GM18858 (cell line): Measurements from ENCODE around the gene ZSCAN4.

Source experiments
- ATAC-seq: cut with Tn5 transposase; IDR thresholded peaks from one replicate; pipeline ENCODE4 v1.9.1; 2021; ENCODE audit not compliant: unreplicated experiment

The ZSCAN4 gene

GRCh38 chr19:57668635-57669034 lies at the start of gene ZSCAN4:
Gene ZSCAN4, plus strand, starts transcription at chr19:57668935. Its CDS starts 7,211 bp downstream, at chr19:57676146.
- no peak for ATAC-seq

DNA sequence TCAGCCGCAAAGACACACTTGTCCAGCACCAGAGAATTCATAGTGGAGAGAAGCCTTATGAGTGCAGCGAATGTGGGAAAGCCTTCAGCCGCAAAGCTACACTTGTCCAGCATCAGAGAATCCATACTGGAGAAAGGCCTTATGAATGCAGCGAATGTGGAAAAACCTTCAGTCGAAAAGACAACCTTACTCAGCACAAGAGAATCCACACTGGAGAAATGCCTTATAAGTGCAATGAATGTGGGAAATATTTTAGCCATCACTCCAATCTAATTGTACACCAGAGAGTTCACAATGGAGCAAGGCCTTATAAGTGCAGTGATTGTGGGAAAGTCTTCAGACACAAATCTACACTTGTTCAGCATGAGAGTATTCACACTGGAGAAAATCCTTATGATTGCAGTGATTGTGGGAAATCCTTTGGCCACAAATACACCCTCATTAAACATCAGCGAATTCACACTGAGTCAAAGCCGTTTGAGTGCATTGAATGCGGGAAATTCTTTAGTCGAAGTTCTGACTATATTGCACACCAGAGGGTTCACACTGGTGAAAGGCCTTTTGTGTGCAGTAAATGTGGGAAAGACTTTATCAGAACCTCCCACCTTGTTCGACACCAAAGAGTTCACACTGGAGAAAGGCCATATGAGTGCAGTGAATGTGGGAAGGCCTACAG lies 47.9 kb upstream of the ZSCAN4 start:
- no peak for ATAC-seq

DNA sequence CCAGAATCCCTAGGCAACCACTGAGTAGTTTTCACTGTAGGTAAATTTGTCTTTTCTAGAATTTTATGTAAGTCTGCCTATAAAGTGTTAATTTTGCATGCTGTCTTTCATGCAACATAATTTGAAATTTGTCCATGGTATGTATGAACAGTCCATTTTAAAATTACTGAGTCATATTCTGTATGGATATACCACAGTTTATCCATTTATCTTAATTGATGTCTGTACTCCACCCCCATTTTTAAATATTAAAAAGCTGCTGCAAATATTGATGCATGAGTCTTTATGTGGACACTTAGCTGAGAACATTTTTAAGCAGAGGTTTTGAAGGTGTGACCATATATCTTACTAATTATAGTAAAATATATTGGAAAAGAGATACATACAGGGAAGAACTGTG lies 45.6 kb upstream of the ZSCAN4 start:
- ATAC-seq: no peak

DNA sequence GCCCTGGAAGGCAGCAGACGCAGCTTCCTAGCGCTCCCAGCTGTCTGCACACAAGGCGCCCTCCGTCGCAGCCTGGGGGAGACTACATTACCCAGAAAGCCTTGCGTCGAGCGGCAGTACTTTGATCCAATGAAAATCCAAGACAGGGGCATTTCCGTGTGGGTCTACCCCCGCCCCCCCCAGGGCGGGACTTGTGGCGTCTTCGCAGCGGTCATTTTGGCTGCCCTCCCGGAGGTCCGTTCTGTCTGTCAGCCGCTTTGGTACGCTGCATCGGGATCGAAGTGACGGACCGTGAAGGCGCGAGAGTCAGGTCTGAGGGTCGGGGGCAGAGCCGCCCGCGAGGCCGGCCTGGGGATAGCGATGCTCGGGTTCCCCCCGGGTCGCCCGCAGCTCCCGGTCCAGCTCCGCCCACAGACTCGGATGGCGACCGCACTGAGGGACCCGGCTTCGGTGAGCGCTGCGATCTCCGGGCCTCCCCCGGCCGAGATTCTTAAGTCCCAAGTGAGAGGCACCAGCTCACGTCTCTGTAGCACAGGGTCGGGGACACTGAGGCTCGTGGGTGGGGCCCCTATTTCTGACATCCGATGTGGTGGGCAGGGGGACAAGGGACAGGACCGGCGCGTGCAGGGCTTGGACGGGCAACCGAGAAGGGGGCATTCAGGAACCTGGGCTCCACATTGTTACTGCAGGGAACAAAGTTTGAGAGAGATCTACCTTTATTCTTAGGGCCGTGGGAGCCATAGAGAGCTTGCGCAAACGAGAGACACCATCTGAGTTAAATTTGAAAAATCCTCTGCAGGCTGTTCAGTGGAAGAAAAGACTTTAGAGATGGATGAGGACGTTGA lies 35.5 kb upstream of the ZSCAN4 start, which contains the start of gene ZNF211:
ZNF211 (plus strand) TSS at position 182 of the 845 bp plus-strand sequence; CDS start at position 361, 179 bp downstream.
- peak; percentile 86 for ATAC-seq

DNA sequence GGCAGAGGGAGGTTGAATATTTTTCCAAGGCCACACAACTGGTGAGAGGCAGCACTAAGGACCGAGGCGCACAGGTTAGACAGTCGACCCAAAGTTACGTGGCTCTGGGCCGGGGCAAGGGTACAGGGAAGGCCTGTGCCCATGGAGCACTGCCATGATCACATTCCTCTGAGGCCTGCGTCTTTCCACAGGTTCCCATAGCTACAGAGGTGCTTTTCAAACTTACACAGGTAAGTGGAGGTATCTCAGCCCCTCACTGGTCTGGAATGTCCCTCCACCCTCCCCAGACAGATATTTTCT lies 35.0 kb upstream of the ZSCAN4 start:
- ATAC-seq: no peak

DNA sequence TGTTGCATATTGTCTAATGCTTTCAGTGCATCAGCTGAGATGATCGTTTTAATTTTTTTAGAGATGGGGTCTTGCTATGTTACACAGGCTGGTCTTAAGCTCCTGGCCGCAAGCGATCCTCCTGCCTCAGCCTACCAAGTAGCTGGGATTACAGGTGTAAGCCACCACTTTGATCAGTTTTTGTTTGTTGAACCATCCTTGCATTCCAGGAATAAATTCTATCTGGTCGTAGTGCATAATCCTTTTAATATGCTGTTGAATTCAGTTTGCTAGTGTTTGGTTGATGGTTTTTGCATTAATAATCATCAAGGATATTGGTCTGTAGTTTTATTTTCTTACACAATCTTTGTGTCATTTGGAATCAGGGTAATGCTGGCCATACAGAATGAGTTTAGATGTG lies 31.4 kb upstream of the ZSCAN4 start:
- no peak for ATAC-seq

DNA sequence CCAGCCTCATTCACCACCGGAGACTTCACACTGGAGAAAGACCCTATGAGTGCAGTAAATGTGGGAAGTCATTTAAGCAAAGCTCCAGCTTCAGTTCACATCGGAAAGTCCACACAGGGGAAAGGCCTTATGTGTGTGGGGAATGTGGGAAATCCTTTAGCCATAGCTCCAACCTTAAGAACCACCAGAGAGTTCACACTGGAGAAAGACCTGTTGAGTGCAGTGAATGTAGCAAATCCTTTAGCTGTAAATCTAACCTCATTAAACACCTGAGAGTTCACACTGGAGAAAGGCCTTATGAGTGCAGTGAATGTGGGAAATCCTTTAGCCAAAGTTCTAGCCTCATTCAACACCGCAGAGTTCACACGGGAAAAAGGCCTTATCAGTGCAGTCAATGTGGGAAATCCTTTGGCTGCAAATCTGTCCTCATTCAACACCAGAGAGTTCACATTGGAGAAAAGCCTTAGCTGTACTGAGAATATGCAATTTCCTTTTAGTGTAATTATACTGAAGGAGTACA lies 27.0 kb upstream of the ZSCAN4 start:
- ATAC-seq: no peak

DNA sequence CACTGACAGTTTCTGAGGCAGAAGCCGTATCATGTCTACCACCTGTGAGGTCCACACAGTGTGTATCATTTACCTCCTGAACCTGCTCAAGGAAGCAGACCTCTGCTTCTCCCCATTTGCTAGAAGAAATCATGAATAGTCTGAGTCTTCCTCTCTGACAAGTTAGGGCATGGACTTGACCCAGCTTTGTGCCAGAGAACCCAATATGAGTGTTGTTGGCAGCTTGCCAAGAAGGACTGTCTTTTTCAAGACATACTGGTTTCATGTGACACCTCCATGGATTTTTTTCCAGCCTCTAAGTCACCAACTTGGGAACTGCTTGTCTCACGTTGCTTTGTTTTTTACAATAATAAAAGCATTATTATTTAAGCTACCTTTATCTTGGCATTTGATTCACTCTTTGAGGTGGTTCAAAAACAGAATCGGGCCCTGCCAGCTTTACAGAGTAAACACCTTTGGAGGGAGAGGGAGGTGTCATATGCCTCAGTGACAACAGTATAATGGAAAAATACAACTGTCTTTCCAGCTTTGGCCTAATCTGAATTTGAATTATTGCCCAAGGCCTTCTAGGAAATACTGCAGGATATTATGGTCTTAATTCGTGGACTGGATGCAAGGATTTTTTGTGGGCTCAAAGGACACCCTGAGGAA lies 26.2 kb upstream of the ZSCAN4 start:
- ATAC-seq: no peak

GRCh38 chr19:57643734-57644133 lies 25.0 kb upstream of the ZSCAN4 start:
- no peak for ATAC-seq

GRCh38 chr19:57648331-57649003 lies 20.3 kb upstream of the ZSCAN4 start:
- ATAC-seq: no peak

GRCh38 chr19:57651654-57651996 lies 17.1 kb upstream of the ZSCAN4 start:
- no peak for ATAC-seq

GRCh38 chr19:57653689-57654088 lies 15.0 kb upstream of the ZSCAN4 start:
- no peak for ATAC-seq

- no peak for ATAC-seq
Measured at GRCh38 chr19:57655443-57655842, 13.3 kb upstream of the ZSCAN4 start.

- no peak for ATAC-seq
Measured at GRCh38 chr19:57656346-57656745, 12.4 kb upstream of the ZSCAN4 start.

DNA sequence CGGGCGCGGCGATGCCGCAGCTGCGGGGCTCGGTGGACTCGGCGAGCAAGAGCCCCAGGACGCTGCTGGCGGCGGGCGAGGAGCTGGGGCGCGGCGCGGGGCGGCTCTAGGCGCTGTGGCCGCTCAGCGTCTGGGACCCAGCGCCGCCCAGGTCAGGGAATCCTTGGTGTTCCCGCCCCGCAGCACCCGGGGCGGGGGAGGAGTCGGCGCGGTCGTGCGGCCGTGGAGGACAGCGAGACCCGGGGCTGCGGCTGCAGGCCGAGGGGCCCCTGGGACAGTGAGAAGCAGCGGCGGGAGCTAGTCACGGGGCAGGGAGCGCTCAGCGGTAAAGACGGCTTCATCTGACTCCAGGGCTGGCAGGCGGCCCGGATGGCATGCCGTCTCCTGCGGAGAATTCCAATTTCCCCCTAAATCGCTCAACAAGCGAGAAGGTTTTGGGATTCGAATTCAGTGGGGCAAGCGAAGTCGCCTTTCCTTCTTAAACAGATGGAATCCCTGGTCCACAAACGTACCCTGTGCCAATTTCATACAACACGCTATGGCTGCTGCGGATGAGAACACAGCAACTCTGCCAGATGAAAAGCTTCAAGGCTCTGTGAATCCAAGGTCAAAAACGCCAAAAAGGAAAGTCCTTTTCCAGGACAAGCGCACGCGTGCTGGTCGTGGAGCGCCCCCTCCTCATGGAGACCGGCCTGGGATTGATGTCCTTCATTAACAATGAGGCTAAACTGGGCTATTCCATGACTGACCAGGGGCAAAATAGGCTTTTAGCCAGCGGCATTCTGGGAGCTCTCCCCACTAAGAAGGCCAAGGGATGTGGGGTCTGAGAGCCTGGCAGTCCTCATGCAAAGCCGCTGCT lies 4.2 kb upstream of the ZSCAN4 start:
- ATAC-seq: no peak

- ATAC-seq: no peak
Measured at GRCh38 chr19:57665261-57665806, 3.4 kb upstream of the ZSCAN4 start.

DNA sequence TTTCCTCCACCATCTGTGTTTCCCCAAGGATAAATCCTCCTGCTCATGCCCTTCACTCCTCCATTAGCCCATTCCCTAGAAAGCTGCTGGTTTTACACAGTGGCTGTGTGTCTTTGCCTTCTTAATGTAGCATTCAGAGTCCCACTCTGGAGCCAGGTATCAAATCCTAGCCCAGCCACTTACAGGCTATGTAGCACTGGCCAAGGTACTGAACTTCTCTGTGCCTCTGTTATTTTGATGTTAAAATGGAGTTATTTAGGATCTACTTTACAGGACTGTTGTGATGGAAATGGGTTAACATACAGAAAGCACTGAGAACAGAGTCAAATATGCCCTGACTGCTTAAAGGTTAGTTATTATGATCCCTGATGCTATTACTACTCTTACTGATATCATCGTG lies 1.5 kb upstream of the ZSCAN4 start:
- no peak for ATAC-seq

- no peak for ATAC-seq
Measured at GRCh38 chr19:57671124-57671895, 2.6 kb downstream of the ZSCAN4 start.

GRCh38 chr19:57672466-57672865 lies 3.7 kb downstream of the ZSCAN4 start:
- ATAC-seq: no peak
